GM21737 (cell line): ENCODE measurements around the gene CORIN.

Experiments
- ATAC-seq: cut with Tn5 transposase; IDR thresholded peaks from one replicate; pipeline ENCODE4 v1.9.1; 2021; ENCODE audit warnings: mild to moderate bottlenecking, moderate library complexity; ENCODE audit not compliant: unreplicated experiment

CORIN gene

DNA sequence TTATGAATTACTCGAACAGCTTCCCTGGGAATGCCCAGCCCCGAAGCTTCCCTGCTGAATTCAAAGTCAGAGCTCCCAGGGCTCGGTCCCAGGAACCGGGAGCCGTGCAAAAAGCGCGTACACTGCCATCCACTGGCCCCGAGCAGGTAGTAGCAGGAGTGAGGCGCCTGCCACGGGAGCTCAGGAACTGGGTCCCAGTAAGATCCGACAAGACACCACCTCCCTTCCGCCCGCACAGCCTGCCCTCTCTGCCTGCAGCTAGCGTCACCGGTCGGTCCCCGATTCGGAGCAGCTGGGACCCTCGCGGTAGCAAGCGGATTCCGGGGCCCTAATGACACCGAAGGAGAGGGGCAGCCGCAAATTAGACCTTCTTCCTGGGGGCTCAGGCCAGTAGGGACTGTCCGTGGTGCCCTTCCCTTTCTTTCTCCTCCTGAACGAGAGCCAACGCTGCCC, 1.2 kb downstream of the CORIN start:
- ATAC-seq = peak; percentile 69

DNA sequence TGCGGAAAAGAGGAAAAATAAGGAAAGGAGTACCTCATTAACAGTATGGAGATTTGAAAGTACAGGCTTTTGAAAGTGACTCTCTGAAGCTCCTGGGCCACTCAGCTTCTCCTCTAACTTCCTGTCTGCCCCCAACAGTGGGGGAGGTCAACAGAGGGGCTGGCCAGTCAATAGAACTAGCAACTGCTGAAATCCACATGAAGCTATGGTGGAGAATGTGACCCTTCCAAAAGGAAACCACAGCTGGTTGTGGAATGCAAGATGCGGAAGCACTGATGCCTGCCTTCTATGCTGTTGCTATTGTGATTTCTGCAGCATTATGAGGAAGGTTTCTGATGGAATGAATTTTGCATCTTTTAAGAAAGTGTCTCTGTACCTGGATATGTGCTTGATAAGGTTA, 2.4 kb downstream of the CORIN start:
- ATAC-seq = no peak

DNA sequence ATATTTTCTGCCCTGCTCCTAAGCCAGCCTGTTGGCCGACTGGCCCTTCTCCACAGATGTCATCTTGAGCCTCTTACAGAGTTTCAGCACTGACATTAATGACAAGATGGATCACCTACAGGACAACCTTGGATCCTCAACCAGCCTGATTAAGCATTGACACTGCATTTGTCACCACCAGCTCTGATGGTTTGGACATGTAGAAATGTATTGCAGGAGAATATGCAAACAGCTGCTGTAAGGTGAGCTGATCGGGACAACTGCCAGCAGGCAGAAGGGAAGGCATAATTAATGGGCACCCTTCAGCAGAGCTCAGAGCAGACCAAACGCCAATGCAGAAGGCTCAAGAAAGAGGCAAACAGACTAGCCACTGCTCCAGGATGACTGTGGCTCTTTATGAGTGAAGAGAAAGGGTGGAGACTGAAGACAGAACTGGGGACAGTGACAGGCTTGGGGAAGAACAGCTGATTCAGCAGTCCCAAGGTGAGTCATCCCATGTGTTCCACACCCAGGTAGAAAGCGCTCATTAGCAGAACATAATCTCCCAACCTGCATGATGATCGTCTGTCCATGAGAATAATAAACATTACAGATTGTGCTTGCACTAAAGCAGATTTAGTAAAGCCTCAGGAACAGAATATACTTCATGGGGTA, 6.7 kb downstream of the CORIN start:
- no peak for ATAC-seq

DNA sequence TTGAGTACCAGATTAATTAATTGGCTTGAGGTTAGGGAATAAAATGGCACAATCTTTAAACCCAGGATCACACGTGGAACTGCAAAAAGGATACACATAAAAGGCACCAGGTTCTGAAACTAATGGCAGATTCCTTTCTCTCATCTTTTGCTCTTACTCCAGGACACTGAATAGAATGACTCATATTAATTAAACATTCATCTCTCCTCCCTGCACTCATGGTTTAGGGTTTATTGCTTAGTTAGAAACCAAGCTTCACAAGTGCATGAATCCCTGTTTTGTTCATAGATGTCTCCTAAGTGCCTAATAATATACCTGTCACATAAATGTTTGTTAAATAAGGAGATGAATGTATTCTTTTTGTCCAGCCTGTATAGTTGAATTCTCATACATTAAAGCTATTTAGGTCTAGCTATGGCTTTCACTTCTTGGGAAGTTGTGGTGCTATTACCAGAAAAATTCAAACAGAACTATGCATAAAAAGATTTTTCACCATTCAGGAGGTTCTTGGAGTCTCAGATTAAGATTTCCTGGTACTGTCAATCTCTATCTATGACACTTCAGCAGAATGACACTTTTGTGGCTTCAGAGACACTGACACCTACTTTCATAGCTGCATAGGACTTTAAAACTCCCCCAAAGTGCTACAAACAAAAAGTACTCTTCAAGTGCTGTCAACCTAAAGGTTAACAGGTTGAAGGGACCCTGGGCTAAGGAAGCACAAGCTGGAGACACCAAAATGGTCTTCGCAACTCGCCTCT, 7.4 kb downstream of the CORIN start:
- no peak for ATAC-seq

- no peak for ATAC-seq
Measured at GRCh38 chr4:47829438-47829837, 8.4 kb downstream of the CORIN start.

DNA sequence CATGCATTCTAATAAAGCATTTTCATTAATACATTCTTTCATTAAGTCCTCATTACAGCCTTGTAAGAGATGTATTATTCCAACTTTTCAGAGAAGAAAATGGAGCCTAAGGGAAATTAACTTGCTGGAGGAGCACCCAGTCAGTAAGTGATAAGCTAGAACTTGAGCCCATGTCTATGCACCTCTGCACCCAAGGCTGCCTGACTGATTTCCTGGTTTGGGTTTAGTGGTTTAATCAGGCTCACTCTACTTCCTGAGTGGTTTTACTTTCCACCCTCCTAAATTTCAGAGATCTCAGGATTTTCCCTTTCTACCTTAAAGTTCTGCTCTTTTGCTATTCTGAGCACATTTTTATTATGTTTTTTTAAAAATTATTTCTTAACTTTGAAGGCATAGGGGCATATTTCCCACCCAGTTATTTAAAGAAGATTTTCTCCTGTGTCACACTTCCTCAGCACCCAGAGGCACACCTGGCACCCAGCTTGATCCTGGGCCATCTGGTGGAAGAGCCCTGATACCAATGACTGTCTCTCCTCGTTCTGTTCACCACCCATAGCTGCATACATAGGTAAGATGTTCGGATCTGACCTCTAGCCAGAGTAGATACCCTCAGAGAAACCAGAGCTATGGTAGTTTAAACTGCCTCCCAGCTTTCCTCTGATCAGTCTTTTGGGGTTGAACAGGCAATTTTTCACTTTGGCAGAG, 10.4 kb downstream of the CORIN start:
- ATAC-seq = no peak

DNA sequence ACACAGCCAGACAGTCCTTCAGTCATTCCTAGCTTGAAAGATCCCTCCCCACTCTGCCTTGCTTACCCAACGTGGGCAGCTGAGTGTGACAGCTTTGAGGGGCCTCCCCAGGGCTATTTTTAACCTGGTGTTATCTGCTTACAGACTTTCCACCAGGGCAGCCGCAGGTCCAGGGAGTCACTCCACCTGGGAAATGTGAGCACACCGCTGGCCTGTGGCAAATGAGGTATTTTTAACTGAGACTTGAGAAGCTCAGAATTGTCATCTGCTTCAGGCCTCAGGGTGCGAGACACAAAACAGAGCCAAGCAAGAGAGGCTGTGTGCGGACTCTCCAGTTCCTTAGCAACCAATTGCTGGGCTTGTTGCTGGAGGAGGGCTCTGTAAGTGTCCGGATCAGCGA, 13.0 kb downstream of the CORIN start:
- no peak for ATAC-seq

- ATAC-seq = no peak
Measured at GRCh38 chr4:47819178-47819577, 18.7 kb downstream of the CORIN start.

DNA sequence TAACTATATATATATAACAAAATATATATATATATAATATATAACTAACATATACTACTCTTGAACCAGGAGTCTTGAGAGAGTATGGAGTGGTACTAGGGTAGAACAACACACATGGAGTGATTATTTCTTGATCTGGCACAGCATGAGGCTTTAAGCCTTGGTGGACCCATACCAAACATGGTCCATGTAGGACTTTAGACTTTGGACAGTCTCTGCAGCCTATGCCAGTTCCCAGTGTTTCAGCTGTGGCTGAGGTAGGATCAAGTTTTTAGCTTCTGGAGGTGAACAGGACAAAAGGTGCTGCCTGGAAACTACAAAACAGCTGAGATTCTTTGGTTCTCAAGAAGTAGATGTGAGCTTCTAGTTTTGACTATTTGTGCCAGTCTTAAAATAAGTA, 20.6 kb downstream of the CORIN start:
- no peak for ATAC-seq

DNA sequence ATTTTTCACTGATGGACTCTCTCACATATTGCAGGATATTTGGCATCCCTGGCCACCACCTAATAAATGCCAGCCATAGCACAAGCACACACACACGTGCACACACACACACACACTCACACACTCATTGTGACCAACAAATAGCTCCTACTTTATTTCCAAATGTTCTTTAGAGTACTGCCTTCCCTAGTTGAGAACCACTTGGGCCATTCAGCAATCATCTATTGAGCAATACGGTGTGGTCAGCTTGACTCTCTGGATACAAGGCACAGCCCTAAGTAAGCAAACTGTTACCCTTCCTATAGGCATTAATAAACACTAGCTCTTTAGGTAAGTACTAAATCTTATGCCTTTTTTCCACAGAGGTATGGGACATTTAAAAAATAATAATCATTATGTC, 21.1 kb downstream of the CORIN start:
- no peak for ATAC-seq

DNA sequence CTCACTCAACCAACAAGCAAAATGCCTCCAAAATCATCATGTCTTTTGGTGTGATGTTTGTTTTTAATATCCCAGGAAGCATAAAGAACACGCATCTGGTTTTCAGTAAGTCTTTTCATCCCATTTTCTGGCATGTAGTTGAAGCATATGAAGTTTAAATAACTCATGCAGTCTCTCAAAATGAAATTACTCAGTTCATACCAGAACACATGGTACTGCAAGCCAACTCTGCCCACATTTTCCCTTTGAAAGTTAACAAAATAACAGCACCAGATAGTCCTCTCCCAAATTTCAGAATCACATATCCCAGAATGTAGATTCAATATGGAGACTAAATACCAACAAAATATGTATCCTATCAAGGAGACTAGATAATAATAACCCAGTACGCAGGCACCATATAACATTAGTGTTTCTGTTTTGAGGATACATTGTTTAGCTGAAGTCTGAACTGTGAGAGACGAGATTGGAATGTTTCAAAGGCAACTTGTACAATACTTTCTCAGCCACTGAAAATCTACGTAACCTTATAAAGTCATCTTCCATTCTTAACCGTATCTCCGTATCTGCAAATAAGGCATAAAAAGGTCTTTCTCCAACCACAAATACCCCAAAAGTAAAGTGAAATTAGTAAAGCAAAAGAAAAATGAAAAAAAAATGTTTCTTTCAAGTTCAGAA, 23.1 kb downstream of the CORIN start:
- no peak for ATAC-seq

DNA sequence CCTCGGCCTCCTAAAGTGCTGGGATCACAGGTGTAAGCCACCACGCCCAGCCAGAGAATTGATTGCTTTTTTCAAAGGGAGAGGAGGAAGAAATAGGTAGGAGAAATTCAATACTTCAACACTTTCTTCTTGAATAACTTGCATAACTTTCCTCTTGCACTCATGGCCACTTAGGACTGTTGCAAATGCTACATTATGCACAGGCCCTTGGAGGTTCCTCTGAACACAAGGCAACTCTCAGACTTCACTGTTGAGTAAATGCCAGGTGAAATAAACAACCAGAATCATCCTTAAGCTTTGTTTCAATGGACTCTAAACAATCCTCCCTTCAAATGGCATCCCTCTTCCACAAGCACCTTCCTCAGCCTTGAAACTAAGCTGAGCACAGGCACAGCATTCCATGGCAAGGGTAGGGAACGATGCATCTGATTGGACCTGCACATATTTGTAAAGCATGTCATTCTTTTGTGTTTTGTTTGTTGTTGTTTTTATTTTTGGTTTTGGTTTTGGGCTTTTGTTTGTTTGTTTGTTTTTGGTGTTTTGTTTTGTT, 28.1 kb downstream of the CORIN start:
- no peak for ATAC-seq

- ATAC-seq = no peak
Measured at GRCh38 chr4:47804598-47804997, 33.3 kb downstream of the CORIN start.

DNA sequence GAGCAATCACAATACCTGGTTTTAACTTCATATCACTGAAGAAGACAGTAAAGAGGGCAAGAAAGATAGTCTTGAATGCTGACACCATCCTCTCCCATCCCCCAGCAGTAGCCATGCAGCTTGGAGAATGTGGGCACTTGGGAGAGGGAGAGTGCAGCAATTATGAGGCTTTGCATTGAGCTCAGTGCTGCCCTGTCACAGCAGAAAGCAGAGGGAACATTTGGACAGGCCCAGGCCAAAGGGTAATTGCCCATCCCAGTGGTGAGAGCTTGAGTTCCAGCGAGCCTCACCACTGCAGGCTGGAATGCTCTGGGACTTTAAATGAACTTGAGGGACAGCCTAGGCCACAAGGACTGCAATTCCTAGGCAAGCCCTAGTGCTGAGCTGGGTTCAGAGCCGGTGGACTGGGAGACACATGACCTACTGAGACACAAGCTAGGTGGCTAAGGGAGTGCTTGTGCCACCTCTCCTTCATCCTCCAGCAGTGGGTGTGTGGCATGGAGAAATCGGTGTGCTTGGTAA, 36.3 kb downstream of the CORIN start:
- no peak for ATAC-seq

- ATAC-seq = no peak
Measured at GRCh38 chr4:47798165-47798564, 39.7 kb downstream of the CORIN start.

- no peak for ATAC-seq
Measured at GRCh38 chr4:47791965-47792364, 45.9 kb downstream of the CORIN start.

DNA sequence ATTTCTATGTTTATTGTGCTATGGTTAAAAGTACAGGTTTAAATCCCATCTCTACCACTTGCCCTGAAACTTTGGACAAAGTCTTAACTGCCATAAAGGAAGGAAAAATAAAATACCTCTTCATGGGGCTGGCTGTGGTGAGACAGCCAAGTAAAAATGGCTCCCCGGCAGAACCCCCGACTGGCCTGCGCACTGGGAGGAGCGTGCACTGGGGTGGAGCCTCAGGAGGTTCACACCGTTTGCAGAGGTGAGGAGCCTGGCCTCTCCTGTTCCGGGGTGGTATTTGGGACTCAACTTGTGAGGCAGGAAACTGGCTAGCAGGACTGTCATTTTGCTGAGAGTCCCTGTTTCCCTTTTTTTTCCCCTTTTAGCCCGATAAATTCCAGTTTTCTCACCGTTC, 47.8 kb downstream of the CORIN start:
- no peak for ATAC-seq

GRCh38 chr4:47788126-47788525, 49.7 kb downstream of the CORIN start:
- ATAC-seq = no peak

GRCh38 chr4:47786958-47787370, 50.9 kb downstream of the CORIN start:
- peak; percentile 71 for ATAC-seq

DNA sequence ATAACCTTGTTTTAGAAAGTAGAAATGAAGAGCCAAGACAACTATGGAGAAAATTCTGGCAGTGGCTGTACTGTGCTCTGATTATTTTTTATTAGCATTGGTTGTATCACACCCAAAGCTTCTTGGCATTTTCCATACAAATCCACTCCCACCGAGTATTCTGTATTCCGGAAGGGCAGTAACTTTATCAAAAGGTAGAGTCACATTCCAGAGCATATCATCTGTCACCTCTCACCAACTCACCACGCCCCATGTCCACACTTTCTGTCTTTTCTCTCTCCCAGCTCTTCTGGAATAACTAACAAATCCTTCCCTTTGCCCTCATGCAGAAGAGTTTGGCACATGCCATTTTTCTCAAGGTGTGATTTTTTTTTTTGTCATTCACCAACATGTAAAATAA, 52.7 kb downstream of the CORIN start:
- ATAC-seq = no peak

- ATAC-seq = no peak
Measured at GRCh38 chr4:47784222-47784621, 53.6 kb downstream of the CORIN start.
